H9 (cell line): Measurements from ENCODE around the gene TRAIP. TPM values are rescaled to one million over a fixed set of nuclear protein-coding genes. Genes with fewer than 3 reads are reported as not detected.

Source experiments
- DNase-seq: peaks from one replicate; pipeline ENCODE4 v3.0.0-alpha.2; 2017
- H2AFZ ChIP-seq: one replicate; pipeline ENCODE4 v1.6.1; 2013; ENCODE audit warnings: mild to moderate bottlenecking, low read length, control low read depth, moderate library complexity
- H2AK5ac ChIP-seq: 2 replicates; pipeline ENCODE4 v1.6.1; 2013; ENCODE audit warnings: low read length, control low read depth, mixed read lengths; ENCODE audit not compliant: insufficient read length
- H2BK120ac ChIP-seq: one replicate; pipeline ENCODE4 v1.6.1; 2013; ENCODE audit warnings: low read depth, mild to moderate bottlenecking, low read length, control low read depth, inconsistent platforms; ENCODE audit not compliant: poor library complexity, severe bottlenecking
- H2BK12ac ChIP-seq: 2 replicates; pipeline ENCODE4 v1.6.1; 2013; ENCODE audit warnings: low read length, control low read depth, mixed read lengths, low read depth; ENCODE audit not compliant: insufficient read length
- H2BK15ac ChIP-seq: 2 replicates; pipeline ENCODE4 v1.6.1; 2013; ENCODE audit warnings: low read depth, low read length, control low read depth
- H2BK20ac ChIP-seq: one replicate; pipeline ENCODE4 v1.6.1; 2013; ENCODE audit warnings: low read depth, mild to moderate bottlenecking, low read length, control low read depth, inconsistent platforms; ENCODE audit not compliant: poor library complexity, severe bottlenecking
- H2BK5ac ChIP-seq: 2 replicates; pipeline ENCODE4 v1.6.1; 2013; ENCODE audit warnings: low read length, control low read depth, mixed read lengths; ENCODE audit not compliant: insufficient read length
- H3K14ac ChIP-seq: 2 replicates; pipeline ENCODE4 v1.6.1; 2013; ENCODE audit warnings: low read length, control low read depth; ENCODE audit not compliant: insufficient read depth
- H3K18ac ChIP-seq: 2 replicates; pipeline ENCODE4 v1.6.1; 2013; ENCODE audit warnings: low read depth, mild to moderate bottlenecking, mixed read lengths, low read length, control low read depth; ENCODE audit not compliant: insufficient read length
- H3K23ac ChIP-seq: 2 replicates; pipeline ENCODE4 v1.6.1; 2013; ENCODE audit warnings: low read length, control low read depth, mixed read lengths, low read depth; ENCODE audit not compliant: insufficient read length
- H3K23me2 ChIP-seq: 2 replicates; pipeline ENCODE4 v1.6.1; 2013; ENCODE audit warnings: low read depth, mild to moderate bottlenecking, mixed read lengths, low read length, control low read depth; ENCODE audit not compliant: insufficient read length, poor library complexity, severe bottlenecking
- H3K27ac ChIP-seq: 2 replicates; pipeline ENCODE4 v1.5.1; 2013; ENCODE audit warnings: low read length, control low read depth, mixed read lengths, low read depth; ENCODE audit not compliant: insufficient read length
- H3K27me3 ChIP-seq: 2 replicates; pipeline ENCODE4 v1.6.1; 2013; ENCODE audit warnings: low read length, control low read depth, inconsistent platforms; ENCODE audit not compliant: insufficient read depth
- H3K4ac ChIP-seq: 2 replicates; pipeline ENCODE4 v1.6.1; 2013; ENCODE audit warnings: low read depth, mild to moderate bottlenecking, control low read depth, inconsistent platforms, low read length, moderate library complexity
- H3K4me1 ChIP-seq: 2 replicates; pipeline ENCODE4 v1.6.1; 2013; ENCODE audit warnings: low read length, control low read depth, inconsistent platforms; ENCODE audit not compliant: insufficient read depth
- H3K4me2 ChIP-seq: 2 replicates; pipeline ENCODE4 v1.6.1; 2013; ENCODE audit warnings: low read length, control low read depth, mixed read lengths; ENCODE audit not compliant: insufficient read length, insufficient read depth
- H3K56ac ChIP-seq: 2 replicates; pipeline ENCODE4 v1.6.1; 2013; ENCODE audit warnings: low read depth, mild to moderate bottlenecking, mixed read lengths, low read length, control low read depth; ENCODE audit not compliant: insufficient read length
- H3K79me1 ChIP-seq: 2 replicates; pipeline ENCODE4 v1.6.1; 2013; ENCODE audit warnings: low read depth, mild to moderate bottlenecking, moderate library complexity, low read length, control low read depth, inconsistent platforms; ENCODE audit not compliant: insufficient read depth, poor library complexity, severe bottlenecking
- H3K79me2 ChIP-seq: 2 replicates; pipeline ENCODE4 v1.6.1; 2013; ENCODE audit warnings: low read length, control low read depth, inconsistent platforms; ENCODE audit not compliant: insufficient read depth
- H3K9ac ChIP-seq: 2 replicates; pipeline ENCODE4 v1.6.1; 2013; ENCODE audit warnings: low read length, control low read depth, mixed read lengths; ENCODE audit not compliant: insufficient read length; ENCODE audit errors: extremely low read depth
- H3K9me3 ChIP-seq: one replicate; pipeline ENCODE4 v1.6.1; 2013; ENCODE audit warnings: low read depth, low read length, inconsistent platforms; ENCODE audit not compliant: control insufficient read depth
- H3T11ph ChIP-seq: one replicate; pipeline ENCODE4 v1.6.1; 2013; ENCODE audit warnings: mild to moderate bottlenecking, low read length, control low read depth, inconsistent platforms
- H4K20me1 ChIP-seq: one replicate; pipeline ENCODE4 v1.6.1; 2013; ENCODE audit not compliant: control insufficient read depth, insufficient read length, insufficient read depth
- H4K5ac ChIP-seq: 2 replicates; pipeline ENCODE4 v1.6.1; 2013; ENCODE audit warnings: low read depth, mild to moderate bottlenecking, mixed read lengths, low read length, control low read depth; ENCODE audit not compliant: insufficient read length
- H4K8ac ChIP-seq: replicated peaks from 2 replicates; pipeline ENCODE4 v1.6.1; 2013; ENCODE audit warnings: low read length, control low read depth, mixed read lengths, low read depth; ENCODE audit not compliant: insufficient read length
- H4K91ac ChIP-seq: 2 replicates; pipeline ENCODE4 v1.6.1; 2013; ENCODE audit warnings: low read depth, mild to moderate bottlenecking, moderate library complexity, mixed read lengths, low read length, control low read depth; ENCODE audit not compliant: insufficient read length
- H3K27ac Mint-ChIP-seq, 3 experiments: 2 replicates in 2 of 3; 3 replicates in 1 of 3; pipeline ENCODE4 v1.8.0; 2020 to 2021; ENCODE audit warnings: mixed read lengths in 3 of 3, mild to moderate bottlenecking in 1 of 3, moderate library complexity in 1 of 3
- H3K27me3 Mint-ChIP-seq: 2 replicates; pipeline ENCODE4 v1.8.0; 2021; ENCODE audit warnings: low read depth, mild to moderate bottlenecking, moderate library complexity, mixed read lengths
- H3K36me3 Mint-ChIP-seq, 3 experiments: 2 replicates in 2 of 3; 3 replicates in 1 of 3; pipeline ENCODE4 v1.8.0; 2020 to 2021; ENCODE audit warnings: low read depth in 3 of 3, mixed read lengths in 3 of 3; ENCODE audit not compliant: insufficient read depth in 1 of 3
- H3K4me1 Mint-ChIP-seq, 2 experiments: 2 replicates each; pipeline ENCODE4 v1.8.0; 2020; ENCODE audit warnings: mixed read lengths in 2 of 2
- H3K4me3 Mint-ChIP-seq, 2 experiments: 2 replicates in 1 of 2; 3 replicates in 1 of 2; pipeline ENCODE4 v1.8.0; 2020 to 2021; ENCODE audit warnings: mild to moderate bottlenecking in 2 of 2, mixed read lengths in 2 of 2, moderate library complexity in 1 of 2
- H3K9me3 Mint-ChIP-seq, 2 experiments: 2 replicates in 1 of 2; 3 replicates in 1 of 2; pipeline ENCODE4 v1.8.0; 2020; ENCODE audit warnings: mild to moderate bottlenecking in 2 of 2, mixed read lengths in 2 of 2, moderate library complexity in 1 of 2
- CTCF ChIP-seq: fragments of 200-600 bp; sonication (generic); conservative IDR thresholded peaks from 3 replicates; pipeline ENCODE4 v1.8.0; 2021; ENCODE audit warnings: antibody characterized with exemption, mild to moderate bottlenecking
- WGBS: extraction: QIAGEN DNeasy Blood & Tissue Kit; methylation state at CpG from one replicate; pipeline ENCODE4 v1.1.7; 2013; ENCODE audit warnings: missing lambda C conversion rate, low lambda C conversion rate, mixed read lengths; ENCODE audit not compliant: insufficient read length; ENCODE audit errors: extremely low coverage; 5-methylcytosine and 5-hydroxymethylcytosine counted together
- total RNA-seq: library from RNA; stranded (reverse); gene quantifications from 2 replicates; pipeline ENCODE4 v1.2.1, GENCODE V29; 2021

TRAIP gene
- total RNA-seq, 1 experiment from 2014 or later = 36.7 TPM

- Histone ChIP-seq H3K56ac (no peak overlapping the region), H2AK5ac (no peak overlapping the region), H4K91ac (no peak overlapping the region), H3K27ac (no peak overlapping the region), H3K4ac (no peak overlapping the region), H4K20me1 (peaks cover 5% of the 10 kb centered on the region), H4K8ac (no peak overlapping the region), H2BK15ac (no peak overlapping the region), H3K79me2 (no peaks in the 10 kb centered on the region), H3K9me3 (no peaks in the 10 kb centered on the region), H2AFZ (no peak overlapping the region), H2BK12ac (no peak overlapping the region), H3K4me2 (no peak overlapping the region), H3K4me1 (no peaks in the 10 kb centered on the region), H2BK120ac (no peak overlapping the region), H3K79me1 (no peaks in the 10 kb centered on the region), H3T11ph (no peak overlapping the region), H3K14ac (no peak overlapping the region), H3K23me2 (no peaks in the 10 kb centered on the region), H2BK20ac (no peak overlapping the region), H3K27me3 (no peaks in the 10 kb centered on the region), H3K18ac (no peak overlapping the region), H3K23ac (no peak overlapping the region), H3K9ac (no peak overlapping the region), H2BK5ac (no peak overlapping the region), H4K5ac (no peak overlapping the region)
- H3K27me3 Mint-ChIP-seq = no peaks in the 10 kb centered on the region
- peaks cover 0 to 5% (median 3%) of the 10 kb centered on the region in 3 experiments; a peak in 3 of 7 replicates for H3K36me3 Mint-ChIP-seq
- H3K4me3 Mint-ChIP-seq = no peak overlapping the region
- H3K4me1 Mint-ChIP-seq = no peaks in the 10 kb centered on the region
- no peak for DNase-seq
- H3K27ac Mint-ChIP-seq = no peak overlapping the region
- no peak for TF ChIP-seq CTCF
- H3K9me3 Mint-ChIP-seq = no peaks in the 10 kb centered on the region
- WGBS = no CpG with 5 or more reads among the region's 9 CpGs
Observed at GRCh38 chr3:49895791-49896190, 39.4 kb upstream of the TRAIP start.
